NB4 (cell line): ENCODE results near the gene CDH23.

ENCODE experiments used
- CTCF ChIP-seq: IDR thresholded peaks from one replicate; pipeline ENCODE4 v1.5.1; 2012; ENCODE audit warnings: low read depth, low read length
- POLR2A ChIP-seq: IDR thresholded peaks from 2 replicates; pipeline ENCODE4 v1.6.1; 2011; ENCODE audit warnings: mild to moderate bottlenecking; ENCODE audit not compliant: insufficient read length; ENCODE audit errors: extremely low read depth

GRCh38 chr10:71812913-71813590 is 416.3 kb downstream of the CDH23 start:
- TF ChIP-seq CTCF: no peak
- TF ChIP-seq POLR2A: no peak
